CD8-positive, alpha-beta memory T cell (primary cell): ENCODE measurements around the gene CTNND2. TPM values are rescaled to one million over a fixed set of nuclear protein-coding genes. Genes with fewer than 3 reads are reported as not detected.

Experiments
- CTCF ChIA-PET: fragments of 350-600 bp; sonication (Branson Sonifier 250); formaldehyde crosslinking; loops from one replicate; lab custom pipeline; 2021; ENCODE audit warnings: antibody characterized with exemption; lab: Charles Lee
- POLR2A ChIA-PET: fragments of 350-600 bp; sonication (Branson Sonifier 250); formaldehyde crosslinking; loops from one replicate; lab custom pipeline; 2021; ENCODE audit warnings: antibody characterized with exemption; lab: Charles Lee
- DNase-seq, 5 donors: peaks; one replicate each; pipeline versions ENCODE4 v3.0.0 to v3.0.0-alpha.2; 2020 to 2022; ENCODE audit warnings: mixed read lengths in 1 of 5
- H3K27ac ChIP-seq: one replicate; pipeline ENCODE4 v1.7.0; 2013; ENCODE audit warnings: low read depth, mild to moderate bottlenecking, low read length, moderate library complexity
- H3K27me3 ChIP-seq: 2 replicates; pipeline ENCODE4 v1.7.0; 2013; ENCODE audit warnings: low read length, mild to moderate bottlenecking; ENCODE audit not compliant: insufficient read depth, poor library complexity, severe bottlenecking
- H3K36me3 ChIP-seq: 2 replicates; pipeline ENCODE4 v1.7.0; 2013; ENCODE audit warnings: mild to moderate bottlenecking, low read length, moderate library complexity; ENCODE audit not compliant: insufficient read depth
- H3K4me1 ChIP-seq: 2 replicates; pipeline ENCODE4 v1.7.0; 2013; ENCODE audit warnings: mild to moderate bottlenecking, low read length, moderate library complexity; ENCODE audit not compliant: insufficient read depth
- H3K4me3 ChIP-seq: 2 replicates; pipeline ENCODE4 v1.7.0; 2013; ENCODE audit warnings: mild to moderate bottlenecking, low read length
- H3K9me3 ChIP-seq: 2 replicates; pipeline ENCODE4 v1.7.0; 2013; ENCODE audit warnings: mild to moderate bottlenecking, low read length
- H3K27ac Mint-ChIP-seq, 8 donors: one replicate each; pipeline ENCODE4 v1.8.0; 2020 to 2021; ENCODE audit warnings: mixed read lengths in 8 of 8, mild to moderate bottlenecking in 6 of 8, inconsistent platforms in 3 of 8, moderate library complexity in 3 of 8
- H3K27me3 Mint-ChIP-seq, 2 donors: one replicate each; pipeline ENCODE4 v1.8.0; 2020 to 2021; ENCODE audit warnings: mixed read lengths in 2 of 2, mild to moderate bottlenecking in 1 of 2, moderate library complexity in 1 of 2
- H3K36me3 Mint-ChIP-seq, 3 donors: one replicate each; pipeline ENCODE4 v1.8.0; 2020 to 2021; ENCODE audit warnings: mixed read lengths in 3 of 3, inconsistent platforms in 1 of 3, mild to moderate bottlenecking in 1 of 3
- H3K4me1 Mint-ChIP-seq, 3 donors: one replicate each; pipeline ENCODE4 v1.8.0; 2020 to 2021; ENCODE audit warnings: mixed read lengths in 3 of 3, inconsistent platforms in 1 of 3, mild to moderate bottlenecking in 1 of 3
- H3K4me3 Mint-ChIP-seq, 7 donors: one replicate each; pipeline ENCODE4 v1.8.0; 2020 to 2021; ENCODE audit warnings: mixed read lengths in 7 of 7, mild to moderate bottlenecking in 6 of 7, moderate library complexity in 4 of 7, inconsistent platforms in 2 of 7
- H3K9me3 Mint-ChIP-seq, 5 donors: one replicate each; pipeline ENCODE4 v1.8.0; 2020 to 2022; ENCODE audit warnings: mixed read lengths in 5 of 5, mild to moderate bottlenecking in 3 of 5, moderate library complexity in 2 of 5, inconsistent platforms in 1 of 5
- polyA plus RNA-seq: library from polyadenylated mRNA; unstranded; fragments of 300-500 nt; fragmentation: Illumina TruSeq; gene quantifications from one replicate; pipeline ENCODE4 v1.2.3, GENCODE V29; 2021
- total RNA-seq, 2 experiments: library from RNA; stranded (reverse); gene quantifications; one replicate each; pipeline ENCODE4 v1.2.3, GENCODE V29; 2021

CTNND2 gene
- total and polyA plus RNA-seq, 3 experiments from 2014 or later, result not detected

DNA sequence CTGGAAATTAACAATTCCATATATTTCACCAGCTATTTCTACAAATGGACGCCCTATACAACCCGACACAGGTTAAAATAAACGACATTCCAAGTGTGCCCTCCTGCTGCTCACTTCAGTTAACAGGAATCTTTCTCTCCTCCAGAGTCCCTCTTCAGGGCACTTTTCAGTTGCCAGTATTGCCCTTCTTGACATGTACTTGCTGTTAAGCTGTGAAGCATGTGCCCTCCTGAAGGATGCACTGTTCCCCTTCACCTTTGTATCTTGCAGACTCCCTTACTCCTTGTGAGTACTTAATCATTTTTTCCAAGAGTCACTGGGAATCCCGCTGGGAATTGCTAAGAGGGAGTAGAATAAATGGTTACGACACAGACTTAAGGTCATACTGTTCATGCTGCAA, 364.1 kb downstream of the CTNND2 start:
- POLR2A ChIA-PET, result no interaction called here
- Mint-ChIP-seq H3K27me3 (peaks cover 0 to 2% of the 10 kb centered on the region in 2 donors), H3K4me1 (no peaks in the 10 kb centered on the region), H3K4me3 (no peak overlapping the region), H3K9me3 (peaks cover 0 to 12% (median 2%) of the 10 kb centered on the region in 5 donors), H3K36me3 (no peaks in the 10 kb centered on the region), H3K27ac (no peak overlapping the region)
- Histone ChIP-seq H3K4me1 (no peaks in the 10 kb centered on the region), H3K27me3 (no peaks in the 10 kb centered on the region), H3K4me3 (no peak overlapping the region), H3K36me3 (no peaks in the 10 kb centered on the region), H3K9me3 (no peaks in the 10 kb centered on the region), H3K27ac (no peak overlapping the region)
- CTCF ChIA-PET, result no interaction called here
- DNase-seq, result no peak

- ChIA-PET CTCF (no interaction called here), POLR2A (no interaction called here)
- Histone ChIP-seq H3K4me3 (no peak overlapping the region), H3K36me3 (no peaks in the 10 kb centered on the region), H3K9me3 (no peaks in the 10 kb centered on the region), H3K27me3 (no peaks in the 10 kb centered on the region), H3K27ac (no peak overlapping the region), H3K4me1 (no peaks in the 10 kb centered on the region)
- Mint-ChIP-seq H3K27me3 (peaks cover 0 to 2% of the 10 kb centered on the region in 2 donors), H3K27ac (no peak overlapping the region), H3K36me3 (no peaks in the 10 kb centered on the region), H3K4me1 (no peaks in the 10 kb centered on the region), H3K9me3 (peaks cover 0 to 11% (median 0%) of the 10 kb centered on the region in 5 donors), H3K4me3 (no peak overlapping the region)
- DNase-seq, result no peak
Measured at GRCh38 chr5:11531811-11532555, 372.3 kb downstream of the CTNND2 start.

DNA sequence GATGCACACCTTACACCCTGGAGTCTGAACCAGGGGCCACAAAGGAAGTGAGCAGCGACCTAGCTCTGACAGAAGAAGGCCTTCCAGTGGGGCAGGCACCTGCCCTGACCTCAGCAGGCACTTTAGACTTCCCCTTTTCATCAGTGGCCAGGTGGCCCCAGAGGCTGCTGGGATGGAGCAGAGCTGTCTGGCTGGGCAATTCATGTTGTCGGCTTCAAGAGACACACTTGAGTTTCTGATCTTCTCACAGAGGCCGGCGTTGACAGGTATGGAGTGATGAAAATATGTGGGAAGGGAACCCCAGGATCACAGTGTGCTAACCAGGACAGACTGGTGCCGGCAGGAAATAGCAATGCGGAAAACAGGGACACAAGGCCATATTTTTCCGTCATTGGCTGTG, 375.5 kb downstream of the CTNND2 start:
- Histone ChIP-seq H3K27ac (no peak overlapping the region), H3K4me1 (no peaks in the 10 kb centered on the region), H3K27me3 (no peaks in the 10 kb centered on the region), H3K36me3 (no peaks in the 10 kb centered on the region), H3K4me3 (no peak overlapping the region), H3K9me3 (no peaks in the 10 kb centered on the region)
- Mint-ChIP-seq H3K36me3 (no peaks in the 10 kb centered on the region), H3K4me1 (no peaks in the 10 kb centered on the region), H3K9me3 (peaks cover 0 to 7% (median 0%) of the 10 kb centered on the region in 5 donors), H3K27ac (no peak overlapping the region), H3K4me3 (no peak overlapping the region), H3K27me3 (peaks cover 0 to 2% of the 10 kb centered on the region in 2 donors)
- ChIA-PET POLR2A (no interaction called here), CTCF (no interaction called here)
- no peak for DNase-seq

- no peak for DNase-seq
- H3K27ac ChIP-seq, result no peak overlapping the region
- CTCF ChIA-PET, result no interaction called here
- no peaks in the 10 kb centered on the region for H3K4me1 ChIP-seq
- Mint-ChIP-seq H3K4me3 (no peak overlapping the region), H3K36me3 (no peaks in the 10 kb centered on the region), H3K4me1 (no peaks in the 10 kb centered on the region), H3K9me3 (peaks cover 0 to 8% (median 0%) of the 10 kb centered on the region in 5 donors), H3K27ac (no peak overlapping the region), H3K27me3 (peaks cover 0 to 2% of the 10 kb centered on the region in 2 donors)
- H3K9me3 ChIP-seq, result no peaks in the 10 kb centered on the region
- POLR2A ChIA-PET, result no interaction called here
- no peak overlapping the region for H3K4me3 ChIP-seq
- no peaks in the 10 kb centered on the region for H3K36me3 ChIP-seq
- H3K27me3 ChIP-seq, result no peaks in the 10 kb centered on the region
Measured at GRCh38 chr5:11527652-11528349, 376.4 kb downstream of the CTNND2 start.

GRCh38 chr5:11525020-11525419, 379.2 kb downstream of the CTNND2 start:
- H3K36me3 ChIP-seq, result no peaks in the 10 kb centered on the region
- H3K4me1 ChIP-seq, result no peaks in the 10 kb centered on the region
- no peak overlapping the region for H3K4me3 Mint-ChIP-seq
- DNase-seq, result no peak
- no peak overlapping the region for H3K27ac Mint-ChIP-seq
- H3K27ac ChIP-seq, result no peak overlapping the region
- POLR2A ChIA-PET, result no interaction called here
- no peaks in the 10 kb centered on the region for H3K4me1 Mint-ChIP-seq
- no peaks in the 10 kb centered on the region for H3K36me3 Mint-ChIP-seq
- no peaks in the 10 kb centered on the region for H3K9me3 ChIP-seq
- no peaks in the 10 kb centered on the region for H3K27me3 Mint-ChIP-seq
- CTCF ChIA-PET, result no interaction called here
- H3K9me3 Mint-ChIP-seq, result peaks cover 0 to 10% (median 0%) of the 10 kb centered on the region in 5 donors
- H3K27me3 ChIP-seq, result no peaks in the 10 kb centered on the region
- H3K4me3 ChIP-seq, result no peak overlapping the region

GRCh38 chr5:11524188-11524587, 380.1 kb downstream of the CTNND2 start:
- Mint-ChIP-seq H3K27ac (no peak overlapping the region), H3K4me3 (no peak overlapping the region), H3K27me3 (no peaks in the 10 kb centered on the region), H3K36me3 (no peaks in the 10 kb centered on the region), H3K4me1 (no peaks in the 10 kb centered on the region), H3K9me3 (peaks cover 0 to 10% (median 0%) of the 10 kb centered on the region in 5 donors)
- H3K9me3 ChIP-seq, result no peaks in the 10 kb centered on the region
- no peak for DNase-seq
- H3K36me3 ChIP-seq, result no peaks in the 10 kb centered on the region
- ChIA-PET CTCF (no interaction called here), POLR2A (no interaction called here)
- H3K4me3 ChIP-seq, result no peak overlapping the region
- no peak overlapping the region for H3K27ac ChIP-seq
- no peaks in the 10 kb centered on the region for H3K4me1 ChIP-seq
- no peaks in the 10 kb centered on the region for H3K27me3 ChIP-seq

- DNase-seq, result no peak
- no peak overlapping the region for H3K27ac Mint-ChIP-seq
- no peaks in the 10 kb centered on the region for H3K36me3 ChIP-seq
- ChIA-PET CTCF (no interaction called here), POLR2A (no interaction called here)
- H3K4me1 ChIP-seq, result no peaks in the 10 kb centered on the region
- no peaks in the 10 kb centered on the region for H3K27me3 Mint-ChIP-seq
- no peaks in the 10 kb centered on the region for H3K27me3 ChIP-seq
- H3K4me3 ChIP-seq, result no peak overlapping the region
- H3K36me3 Mint-ChIP-seq, result no peaks in the 10 kb centered on the region
- H3K27ac ChIP-seq, result no peak overlapping the region
- H3K4me1 Mint-ChIP-seq, result no peaks in the 10 kb centered on the region
- H3K9me3 Mint-ChIP-seq, result peaks cover 0 to 10% (median 0%) of the 10 kb centered on the region in 5 donors
- no peaks in the 10 kb centered on the region for H3K9me3 ChIP-seq
- no peak overlapping the region for H3K4me3 Mint-ChIP-seq
Measured at GRCh38 chr5:11522796-11523195, 381.4 kb downstream of the CTNND2 start.

DNA sequence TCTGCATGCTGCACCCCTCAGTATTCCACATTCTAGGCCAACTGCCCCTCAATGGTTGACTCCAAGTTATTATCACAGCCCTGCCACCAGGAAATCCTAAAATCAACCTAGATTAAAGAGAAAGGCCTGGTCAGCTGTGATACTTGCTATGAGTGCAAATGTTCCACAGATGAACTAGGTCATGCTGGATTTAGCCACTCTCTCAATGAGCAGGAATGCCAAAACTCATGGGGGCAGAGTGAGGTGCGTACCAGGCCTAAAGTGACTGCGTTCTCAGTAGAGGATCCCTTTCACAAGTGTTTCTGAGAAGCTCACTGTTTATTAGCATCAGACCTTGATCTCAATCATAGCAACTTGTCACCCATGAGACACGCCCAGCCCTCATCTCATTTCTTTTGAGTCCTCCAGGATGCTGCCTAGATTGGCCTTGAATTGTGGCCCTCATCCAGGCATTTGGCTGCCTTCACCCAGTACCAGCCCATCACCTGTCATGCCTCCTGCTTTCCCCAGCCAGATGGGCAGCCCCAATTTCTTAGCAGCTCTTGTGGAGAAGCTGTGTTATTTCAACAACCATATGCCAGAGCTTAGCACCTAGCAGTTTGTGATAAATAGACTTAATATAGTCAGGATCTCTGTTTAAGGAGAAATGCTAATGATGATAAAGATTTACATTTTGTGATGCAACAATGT, 383.9 kb downstream of the CTNND2 start:
- H3K36me3 ChIP-seq, result no peaks in the 10 kb centered on the region
- ChIA-PET POLR2A (no interaction called here), CTCF (no interaction called here)
- Mint-ChIP-seq H3K4me1 (no peaks in the 10 kb centered on the region), H3K27ac (no peak overlapping the region), H3K4me3 (no peak overlapping the region), H3K36me3 (no peaks in the 10 kb centered on the region), H3K27me3 (no peaks in the 10 kb centered on the region), H3K9me3 (peaks cover 0 to 10% (median 0%) of the 10 kb centered on the region in 5 donors)
- DNase-seq, result no peak
- no peaks in the 10 kb centered on the region for H3K27me3 ChIP-seq
- H3K27ac ChIP-seq, result no peak overlapping the region
- H3K4me1 ChIP-seq, result no peaks in the 10 kb centered on the region
- no peaks in the 10 kb centered on the region for H3K9me3 ChIP-seq
- H3K4me3 ChIP-seq, result no peak overlapping the region
